Measurements from ENCODE around the gene ORM1. TPM values are rescaled to one million over a fixed set of nuclear protein-coding genes. Genes with fewer than 3 reads are reported as not detected.

Gene ORM1
- total RNA-seq, 1 experiment from 2014 or later = 4.4 TPM

GRCh38 chr9:114359801-114360200 lies 36.9 kb downstream of the ORM1 start:
- no peaks in the 10 kb centered on the region for H3K9me3 ChIP-seq (ENCODE audit: control insufficient read depth, low read depth, low read length)
- no peak overlapping the region for H3K18ac ChIP-seq (ENCODE audit: insufficient read length, low read depth, low read length)
- no peak overlapping the region for H3K23ac ChIP-seq (ENCODE audit: insufficient read length, low read depth, low read length)
- no peak overlapping the region for H2BK120ac ChIP-seq (ENCODE audit: low read depth, low read length, poor library complexity, severe bottlenecking)
- H2AK5ac ChIP-seq (ENCODE audit: insufficient read length, low read length) = no peak overlapping the region
- H3K27ac Mint-ChIP-seq = 0 out of 7 replicates have a peak overlapping the region, but pooled peaks of 1 of the 3 experiments have one; percentile 8
- no peaks in the 10 kb centered on the region for H3K23me2 ChIP-seq (ENCODE audit: insufficient read length, low read depth, low read length, poor library complexity, severe bottlenecking)
- no peak overlapping the region for H3K9ac ChIP-seq (ENCODE audit: extremely low read depth, insufficient read length, low read length)
- TF ChIP-seq, protein P1, sequence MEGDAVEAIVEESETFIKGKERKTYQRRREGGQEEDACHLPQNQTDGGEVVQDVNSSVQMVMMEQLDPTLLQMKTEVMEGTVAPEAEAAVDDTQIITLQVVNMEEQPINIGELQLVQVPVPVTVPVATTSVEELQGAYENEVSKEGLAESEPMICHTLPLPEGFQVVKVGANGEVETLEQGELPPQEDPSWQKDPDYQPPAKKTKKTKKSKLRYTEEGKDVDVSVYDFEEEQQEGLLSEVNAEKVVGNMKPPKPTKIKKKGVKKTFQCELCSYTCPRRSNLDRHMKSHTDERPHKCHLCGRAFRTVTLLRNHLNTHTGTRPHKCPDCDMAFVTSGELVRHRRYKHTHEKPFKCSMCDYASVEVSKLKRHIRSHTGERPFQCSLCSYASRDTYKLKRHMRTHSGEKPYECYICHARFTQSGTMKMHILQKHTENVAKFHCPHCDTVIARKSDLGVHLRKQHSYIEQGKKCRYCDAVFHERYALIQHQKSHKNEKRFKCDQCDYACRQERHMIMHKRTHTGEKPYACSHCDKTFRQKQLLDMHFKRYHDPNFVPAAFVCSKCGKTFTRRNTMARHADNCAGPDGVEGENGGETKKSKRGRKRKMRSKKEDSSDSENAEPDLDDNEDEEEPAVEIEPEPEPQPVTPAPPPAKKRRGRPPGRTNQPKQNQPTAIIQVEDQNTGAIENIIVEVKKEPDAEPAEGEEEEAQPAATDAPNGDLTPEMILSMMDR (conservative IDR thresholded peaks at IDR 0.05) = no peak
- H3K14ac ChIP-seq (ENCODE audit: insufficient read depth, low read length) = no peak overlapping the region
- no peaks in the 10 kb centered on the region for H3K27me3 ChIP-seq (ENCODE audit: insufficient read depth, low read length)
- H4K8ac ChIP-seq (replicated peaks; ENCODE audit: insufficient read length, low read depth, low read length) = no peak overlapping the region
- H3K9me3 Mint-ChIP-seq = no peaks in the 10 kb centered on the region
- no peak overlapping the region for H4K91ac ChIP-seq (ENCODE audit: insufficient read length, low read depth, low read length)
- no peak overlapping the region for H3K4me3 Mint-ChIP-seq
- peaks cover 2% of the 10 kb centered on the region for H4K20me1 ChIP-seq (ENCODE audit: control insufficient read depth, insufficient read depth, insufficient read length)
- no peaks in the 10 kb centered on the region for H3K27me3 Mint-ChIP-seq (ENCODE audit: low read depth)
- H2BK20ac ChIP-seq (ENCODE audit: low read depth, low read length, poor library complexity, severe bottlenecking) = no peak overlapping the region
- H2BK15ac ChIP-seq (ENCODE audit: low read depth, low read length) = no peak overlapping the region
- no peak overlapping the region for H3K4me2 ChIP-seq (ENCODE audit: insufficient read depth, insufficient read length, low read length)
- no peak overlapping the region for H2BK12ac ChIP-seq (ENCODE audit: insufficient read length, low read depth, low read length)
- no peaks in the 10 kb centered on the region for H3K4me1 ChIP-seq (ENCODE audit: insufficient read depth, low read length)
- no peak overlapping the region for H4K5ac ChIP-seq (ENCODE audit: insufficient read length, low read depth, low read length)
- no peak overlapping the region for H3T11ph ChIP-seq (ENCODE audit: low read length)
- no peak overlapping the region for H2BK5ac ChIP-seq (ENCODE audit: insufficient read length, low read length)
- H3K4me1 Mint-ChIP-seq = no peaks in the 10 kb centered on the region
- H3K79me1 ChIP-seq (ENCODE audit: insufficient read depth, low read depth, low read length, poor library complexity, severe bottlenecking) = no peaks in the 10 kb centered on the region
- no peak overlapping the region for H2AFZ ChIP-seq (ENCODE audit: low read length)
- no peak for DNase-seq
- H3K27ac ChIP-seq (ENCODE audit: insufficient read length, low read depth, low read length) = no peak overlapping the region
- H3K36me3 Mint-ChIP-seq (ENCODE audit: insufficient read depth in 1 of 3, low read depth in 3 of 3) = peaks cover 44 to 73% (median 71%) of the 10 kb centered on the region in 3 experiments
- no peak overlapping the region for H3K4ac ChIP-seq (ENCODE audit: low read depth, low read length)
- WGBS (ENCODE audit: extremely low coverage, insufficient read length, low lambda C conversion rate) = no CpG with 5 or more reads among the region's 7 CpGs
- no peak overlapping the region for H3K56ac ChIP-seq (ENCODE audit: insufficient read length, low read depth, low read length)
- H3K79me2 ChIP-seq (ENCODE audit: insufficient read depth, low read length) = no peaks in the 10 kb centered on the region
